Gastroesophageal sphincter (tissue), 3 donors: ENCODE data around the gene HS3ST2.

Experiments
- CTCF ChIP-seq, 4 experiments: fragments of 200-600 bp in 2 of 4; fragments of 450-650 bp in 2 of 4; sonication (generic) in 1 of 4; IDR thresholded peaks; one replicate each; pipeline ENCODE4 v1.5.1; 2017 to 2019; ENCODE audit warnings: antibody characterized with exemption in 4 of 4, mild to moderate bottlenecking in 2 of 4, moderate library complexity in 2 of 4
- POLR2A ChIP-seq, 2 donors: fragments of 450-650 bp; IDR thresholded peaks; one replicate each; pipeline ENCODE4 v1.6.1; 2017; ENCODE audit warnings: antibody characterized with exemption in 2 of 2, mild to moderate bottlenecking in 2 of 2, moderate library complexity in 1 of 2
- POLR2AphosphoS5 ChIP-seq: sonication (generic); formaldehyde crosslinking; IDR thresholded peaks from one replicate; pipeline ENCODE4 v1.6.1; 2017; ENCODE audit warnings: antibody characterized with exemption

DNA sequence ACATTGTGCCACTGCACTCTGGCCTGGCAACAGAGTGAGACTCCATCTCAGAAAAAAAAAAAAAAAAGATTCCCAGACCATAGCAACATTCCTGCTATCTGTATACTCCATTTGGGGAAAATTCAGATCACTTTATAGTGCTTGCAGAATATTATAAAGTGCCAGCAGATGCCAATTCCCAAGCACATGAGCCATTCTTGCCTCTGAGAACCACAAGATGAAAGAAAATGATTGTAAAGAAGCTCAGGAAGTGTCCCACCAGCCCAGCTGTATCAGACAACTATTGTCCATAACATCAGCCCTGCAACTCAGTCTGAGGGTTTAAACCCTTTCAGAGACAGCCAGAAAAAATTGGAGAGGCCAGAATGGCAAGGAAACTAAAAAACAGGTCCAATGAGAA is 69.0 kb downstream of the HS3ST2 start:
- TF ChIP-seq CTCF (IDR thresholded peaks at IDR 0.05) (no peak), POLR2AphosphoS5 (no peak), POLR2A (IDR thresholded peaks at IDR 0.05) (no peak)
